GM23338 (cell line): ENCODE results near the gene LUZP2. TPM values are rescaled to one million over a fixed set of nuclear protein-coding genes. Genes with fewer than 3 reads are reported as not detected.

ENCODE experiments used
- ATAC-seq: fragments of 200-7000 bp; cut with Tn5 transposase; 3 replicates; pipeline ENCODE4 v1.9.1; 2020
- DNase-seq: peaks from one replicate; pipeline ENCODE4 v3.0.0-alpha.2; 2015; ENCODE audit warnings: low spot score
- H2AFZ ChIP-seq: fragments of 200-600 bp; sonication (generic); 2 replicates; pipeline ENCODE4 v1.8.0; 2016; ENCODE audit warnings: antibody characterized with exemption, mild to moderate bottlenecking, moderate library complexity
- H3F3A ChIP-seq: fragments of 200-600 bp; sonication (generic); replicated peaks from 2 replicates; pipeline ENCODE4 v1.8.0; 2017; ENCODE audit warnings: antibody characterized with exemption, mixed run types, low read depth
- H3K27ac ChIP-seq: fragments of 200-600 bp; sonication (generic); 2 replicates; pipeline ENCODE4 v1.6.1; 2016; ENCODE audit warnings: low read depth
- H3K27me3 ChIP-seq: fragments of 200-600 bp; sonication (generic); 2 replicates; pipeline ENCODE4 v1.8.0; 2016; ENCODE audit warnings: mild to moderate bottlenecking, mixed run types, moderate library complexity; ENCODE audit not compliant: insufficient read depth
- H3K36me3 ChIP-seq: fragments of 200-600 bp; sonication (generic); 2 replicates; pipeline ENCODE4 v1.8.0; 2016; ENCODE audit warnings: mild to moderate bottlenecking; ENCODE audit not compliant: insufficient read depth
- H3K4me1 ChIP-seq: fragments of 200-600 bp; sonication (generic); 2 replicates; pipeline ENCODE4 v1.8.0; 2016; ENCODE audit warnings: mild to moderate bottlenecking, moderate library complexity; ENCODE audit not compliant: insufficient read depth
- H3K4me2 ChIP-seq: fragments of 200-600 bp; sonication (generic); 2 replicates; pipeline ENCODE4 v1.7.1; 2017; ENCODE audit warnings: mixed run types
- H3K4me3 ChIP-seq: fragments of 200-600 bp; sonication (generic); 2 replicates; pipeline ENCODE4 v1.6.1; 2016; ENCODE audit warnings: mixed run types
- H3K79me2 ChIP-seq: fragments of 200-600 bp; sonication (generic); replicated peaks from 2 replicates; pipeline ENCODE4 v1.8.0; 2017; ENCODE audit warnings: mild to moderate bottlenecking; ENCODE audit not compliant: insufficient read depth
- H3K9me2 ChIP-seq: fragments of 200-600 bp; sonication (generic); 2 replicates; pipeline ENCODE4 v1.8.0; 2017; ENCODE audit not compliant: insufficient read depth
- H4K20me1 ChIP-seq: fragments of 200-600 bp; sonication (generic); replicated peaks from 2 replicates; pipeline ENCODE4 v1.8.0; 2017; ENCODE audit warnings: mild to moderate bottlenecking; ENCODE audit not compliant: insufficient read depth
- H3K27ac Mint-ChIP-seq: 2 replicates; pipeline ENCODE4 v1.8.0; 2020; ENCODE audit warnings: inconsistent platforms, mild to moderate bottlenecking, moderate library complexity, mixed read lengths
- H3K27me3 Mint-ChIP-seq: 3 replicates; pipeline ENCODE4 v1.8.0; 2022; ENCODE audit warnings: low read depth, mild to moderate bottlenecking, moderate library complexity, mixed read lengths, inconsistent platforms; ENCODE audit not compliant: insufficient read depth, poor library complexity
- H3K36me3 Mint-ChIP-seq: 3 replicates; pipeline ENCODE4 v1.8.0; 2021; ENCODE audit warnings: low read depth, mild to moderate bottlenecking, inconsistent platforms, moderate library complexity, mixed read lengths
- H3K4me1 Mint-ChIP-seq: 3 replicates; pipeline ENCODE4 v1.8.0; 2020; ENCODE audit warnings: mild to moderate bottlenecking, inconsistent platforms, mixed read lengths
- H3K4me3 Mint-ChIP-seq: 3 replicates; pipeline ENCODE4 v1.8.0; 2021; ENCODE audit warnings: moderate library complexity, mild to moderate bottlenecking, inconsistent platforms, mixed read lengths
- H3K9me3 Mint-ChIP-seq: 3 replicates; pipeline ENCODE4 v1.8.0; 2020; ENCODE audit warnings: moderate library complexity, mild to moderate bottlenecking, inconsistent platforms, mixed read lengths
- CREB1 ChIP-seq: fragments of 250-450 bp; sonication (Bioruptor Pico); IDR thresholded peaks from 2 replicates; pipeline ENCODE4 v1.5.0; 2020; ENCODE audit warnings: low read depth, mild to moderate bottlenecking, moderate library complexity
- EZH2 ChIP-seq: fragments of 200-600 bp; sonication (generic); IDR thresholded peaks from one replicate; pipeline ENCODE4 v1.8.0; 2017; ENCODE audit warnings: antibody characterized with exemption, mild to moderate bottlenecking, low read depth; ENCODE audit not compliant: unreplicated experiment
- EZH2phosphoT487 ChIP-seq: fragments of 200-600 bp; sonication (generic); IDR thresholded peaks from one replicate; pipeline ENCODE4 v1.8.1; 2018; ENCODE audit warnings: antibody characterized with exemption; ENCODE audit not compliant: unreplicated experiment
- JUNB ChIP-seq: IDR thresholded peaks from one replicate; pipeline ENCODE4 v1.6.1; 2016; ENCODE audit warnings: antibody characterized with exemption; ENCODE audit not compliant: unreplicated experiment
- NANOG ChIP-seq: IDR thresholded peaks from 2 replicates; pipeline ENCODE4 v1.6.1; 2016; ENCODE audit warnings: antibody characterized with exemption, borderline replicate concordance
- POLR2AphosphoS5 ChIP-seq: IDR thresholded peaks from 2 replicates; pipeline ENCODE4 v1.6.1; 2016; ENCODE audit warnings: antibody characterized with exemption, low read depth
- STAT1 ChIP-seq: IDR thresholded peaks from one replicate; pipeline ENCODE4 v1.6.1; 2016; ENCODE audit warnings: antibody characterized with exemption; ENCODE audit not compliant: unreplicated experiment
- ZNF114 ChIP-seq: fragments of 250-450 bp; sonication (Bioruptor Pico); IDR thresholded peaks from 2 replicates; pipeline ENCODE4 v1.5.0; 2020; ENCODE audit warnings: mild to moderate bottlenecking, moderate library complexity
- ZNF331 ChIP-seq: fragments of 250-450 bp; sonication (Bioruptor Pico); IDR thresholded peaks from 2 replicates; pipeline ENCODE4 v1.5.0; 2020; ENCODE audit warnings: low read depth, mild to moderate bottlenecking, moderate library complexity
- polyA plus RNA-seq: library from polyadenylated mRNA; unstranded; fragments of >200 nt; fragmentation: Nextera tagmentation; extraction: Ambion mirVana; gene quantifications from 2 replicates; pipeline ENCODE4 v1.2.1, GENCODE V29; 2016
- total RNA-seq: library from RNA; depleted of rRNA; stranded (reverse); fragments of >200 nt; shearing (Covaris generic); gene quantifications from 2 replicates; pipeline ENCODE4 v1.2.3, GENCODE V29; 2014
- TF ChIP-seq, protein P1 (sequence below): IDR thresholded peaks from 2 replicates; pipeline ENCODE4 v1.6.1; 2016; ENCODE audit warnings: antibody characterized with exemption
- TF ChIP-seq, protein P2 (sequence below): IDR thresholded peaks from one replicate; pipeline ENCODE4 v1.6.1; 2018; ENCODE audit warnings: antibody characterized with exemption; ENCODE audit not compliant: unreplicated experiment
- TF ChIP-seq, protein P3 (sequence below), 2 experiments: fragments of 200-600 bp in 1 of 2; sonication (generic) in 1 of 2; conservative IDR thresholded peaks; 2 replicates each; pipeline versions ENCODE4 v1.5.1 to v1.6.1; 2016 to 2017; ENCODE audit warnings: antibody characterized with exemption in 2 of 2, low read depth in 2 of 2, mild to moderate bottlenecking in 2 of 2, moderate library complexity in 1 of 2

The LUZP2 gene
- total and polyA plus RNA-seq, 2 experiments from 2014 or later: 2.0 to 9.2 TPM

DNA sequence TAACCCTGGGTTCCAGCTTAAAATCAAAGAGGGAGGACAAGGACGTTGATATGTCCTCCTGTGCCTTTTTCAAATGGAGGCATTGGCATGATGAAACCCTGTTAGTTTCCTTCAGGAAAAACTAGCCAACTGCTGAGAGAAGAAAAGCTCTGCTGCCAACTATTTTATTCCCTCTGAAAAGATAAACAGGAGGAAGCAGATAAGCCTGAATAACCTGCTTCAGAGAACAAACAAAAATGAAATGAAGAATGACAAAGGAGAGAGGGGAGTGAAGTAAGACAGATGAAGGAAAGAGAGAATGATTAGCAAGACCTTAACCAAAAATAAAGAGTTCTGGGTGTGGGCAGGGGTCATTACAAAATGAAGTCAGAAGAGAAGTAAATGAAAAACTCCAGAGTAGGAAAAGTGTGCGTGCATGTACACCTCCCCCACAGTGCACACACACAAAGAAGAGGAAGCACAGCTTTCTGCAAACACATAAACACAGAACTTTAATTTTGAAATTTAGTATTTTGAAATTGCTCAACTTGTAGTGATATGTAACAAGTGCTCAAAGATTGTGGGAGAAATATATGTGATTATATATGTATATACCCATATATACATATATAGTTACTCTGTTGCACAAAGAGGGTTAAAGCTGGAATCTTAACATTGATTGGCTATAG is 332.2 kb downstream of the LUZP2 start (continued):
- TF ChIP-seq JUNB: no peak
- TF ChIP-seq, protein P1, sequence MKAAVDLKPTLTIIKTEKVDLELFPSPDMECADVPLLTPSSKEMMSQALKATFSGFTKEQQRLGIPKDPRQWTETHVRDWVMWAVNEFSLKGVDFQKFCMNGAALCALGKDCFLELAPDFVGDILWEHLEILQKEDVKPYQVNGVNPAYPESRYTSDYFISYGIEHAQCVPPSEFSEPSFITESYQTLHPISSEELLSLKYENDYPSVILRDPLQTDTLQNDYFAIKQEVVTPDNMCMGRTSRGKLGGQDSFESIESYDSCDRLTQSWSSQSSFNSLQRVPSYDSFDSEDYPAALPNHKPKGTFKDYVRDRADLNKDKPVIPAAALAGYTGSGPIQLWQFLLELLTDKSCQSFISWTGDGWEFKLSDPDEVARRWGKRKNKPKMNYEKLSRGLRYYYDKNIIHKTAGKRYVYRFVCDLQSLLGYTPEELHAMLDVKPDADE: no peak
- TF ChIP-seq ZNF331 (CRISPR knock-in tag): no peak
- TF ChIP-seq ZNF114 (CRISPR knock-in tag): no peak
- no peak for TF ChIP-seq POLR2AphosphoS5
- TF ChIP-seq, protein P2, sequence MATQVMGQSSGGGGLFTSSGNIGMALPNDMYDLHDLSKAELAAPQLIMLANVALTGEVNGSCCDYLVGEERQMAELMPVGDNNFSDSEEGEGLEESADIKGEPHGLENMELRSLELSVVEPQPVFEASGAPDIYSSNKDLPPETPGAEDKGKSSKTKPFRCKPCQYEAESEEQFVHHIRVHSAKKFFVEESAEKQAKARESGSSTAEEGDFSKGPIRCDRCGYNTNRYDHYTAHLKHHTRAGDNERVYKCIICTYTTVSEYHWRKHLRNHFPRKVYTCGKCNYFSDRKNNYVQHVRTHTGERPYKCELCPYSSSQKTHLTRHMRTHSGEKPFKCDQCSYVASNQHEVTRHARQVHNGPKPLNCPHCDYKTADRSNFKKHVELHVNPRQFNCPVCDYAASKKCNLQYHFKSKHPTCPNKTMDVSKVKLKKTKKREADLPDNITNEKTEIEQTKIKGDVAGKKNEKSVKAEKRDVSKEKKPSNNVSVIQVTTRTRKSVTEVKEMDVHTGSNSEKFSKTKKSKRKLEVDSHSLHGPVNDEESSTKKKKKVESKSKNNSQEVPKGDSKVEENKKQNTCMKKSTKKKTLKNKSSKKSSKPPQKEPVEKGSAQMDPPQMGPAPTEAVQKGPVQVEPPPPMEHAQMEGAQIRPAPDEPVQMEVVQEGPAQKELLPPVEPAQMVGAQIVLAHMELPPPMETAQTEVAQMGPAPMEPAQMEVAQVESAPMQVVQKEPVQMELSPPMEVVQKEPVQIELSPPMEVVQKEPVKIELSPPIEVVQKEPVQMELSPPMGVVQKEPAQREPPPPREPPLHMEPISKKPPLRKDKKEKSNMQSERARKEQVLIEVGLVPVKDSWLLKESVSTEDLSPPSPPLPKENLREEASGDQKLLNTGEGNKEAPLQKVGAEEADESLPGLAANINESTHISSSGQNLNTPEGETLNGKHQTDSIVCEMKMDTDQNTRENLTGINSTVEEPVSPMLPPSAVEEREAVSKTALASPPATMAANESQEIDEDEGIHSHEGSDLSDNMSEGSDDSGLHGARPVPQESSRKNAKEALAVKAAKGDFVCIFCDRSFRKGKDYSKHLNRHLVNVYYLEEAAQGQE: no peak
- TF ChIP-seq CREB1 (CRISPR knock-in tag): no peak

DNA sequence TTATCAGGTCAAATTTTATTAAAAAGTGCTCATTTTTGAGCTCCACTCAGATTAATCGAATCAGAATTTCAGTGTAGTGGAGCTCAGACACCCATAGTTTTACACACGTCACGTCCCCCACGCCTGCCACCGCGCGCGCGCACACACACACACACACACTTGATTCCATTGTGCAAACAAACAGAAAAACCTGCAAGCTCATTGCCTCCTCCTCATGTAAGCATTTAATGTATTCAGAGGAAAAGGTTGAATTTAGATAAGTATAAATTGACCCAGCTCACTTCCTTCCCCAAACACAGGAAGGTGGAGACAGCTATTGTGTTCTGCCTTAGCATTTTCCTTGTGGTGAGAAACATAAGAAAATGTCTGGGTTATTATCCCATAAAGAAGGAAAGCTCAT is 336.7 kb downstream of the LUZP2 start:
- no peaks in the 10 kb centered on the region for H3F3A ChIP-seq
- ATAC-seq (no peak), DNase-seq (no peak)
- H3K36me3 Mint-ChIP-seq: no peaks in the 10 kb centered on the region
- no peaks in the 10 kb centered on the region for H3K36me3 ChIP-seq
- H3K27me3 Mint-ChIP-seq: no peaks in the 10 kb centered on the region
- H3K27ac ChIP-seq: no peak overlapping the region
- peaks cover 6% of the 10 kb centered on the region; the same call in 1 of the 2 replicates for H3K4me1 ChIP-seq
- H2AFZ ChIP-seq: no peak overlapping the region
- no peak overlapping the region for H3K4me3 ChIP-seq
- no peaks in the 10 kb centered on the region for H3K27me3 ChIP-seq
- no peak overlapping the region for H3K4me3 Mint-ChIP-seq
- H3K4me1 Mint-ChIP-seq: peaks cover 7% of the 10 kb centered on the region; the same call in 2 of the 3 replicates
- H4K20me1 ChIP-seq: no peaks in the 10 kb centered on the region
- no peaks in the 10 kb centered on the region for H3K9me2 ChIP-seq
- no peaks in the 10 kb centered on the region for H3K9me3 Mint-ChIP-seq
- H3K79me2 ChIP-seq: no peaks in the 10 kb centered on the region
- no peak overlapping the region for H3K27ac Mint-ChIP-seq
- H3K4me2 ChIP-seq: no peak overlapping the region
- TF ChIP-seq STAT1 (no peak), EZH2phosphoT487 (no peak), POLR2AphosphoS5 (no peak), ZNF114 (CRISPR knock-in tag) (no peak), EZH2 (no peak), NANOG (no peak), CREB1 (CRISPR knock-in tag) (no peak)
- TF ChIP-seq, protein P2: no peak
- TF ChIP-seq, protein P3, sequence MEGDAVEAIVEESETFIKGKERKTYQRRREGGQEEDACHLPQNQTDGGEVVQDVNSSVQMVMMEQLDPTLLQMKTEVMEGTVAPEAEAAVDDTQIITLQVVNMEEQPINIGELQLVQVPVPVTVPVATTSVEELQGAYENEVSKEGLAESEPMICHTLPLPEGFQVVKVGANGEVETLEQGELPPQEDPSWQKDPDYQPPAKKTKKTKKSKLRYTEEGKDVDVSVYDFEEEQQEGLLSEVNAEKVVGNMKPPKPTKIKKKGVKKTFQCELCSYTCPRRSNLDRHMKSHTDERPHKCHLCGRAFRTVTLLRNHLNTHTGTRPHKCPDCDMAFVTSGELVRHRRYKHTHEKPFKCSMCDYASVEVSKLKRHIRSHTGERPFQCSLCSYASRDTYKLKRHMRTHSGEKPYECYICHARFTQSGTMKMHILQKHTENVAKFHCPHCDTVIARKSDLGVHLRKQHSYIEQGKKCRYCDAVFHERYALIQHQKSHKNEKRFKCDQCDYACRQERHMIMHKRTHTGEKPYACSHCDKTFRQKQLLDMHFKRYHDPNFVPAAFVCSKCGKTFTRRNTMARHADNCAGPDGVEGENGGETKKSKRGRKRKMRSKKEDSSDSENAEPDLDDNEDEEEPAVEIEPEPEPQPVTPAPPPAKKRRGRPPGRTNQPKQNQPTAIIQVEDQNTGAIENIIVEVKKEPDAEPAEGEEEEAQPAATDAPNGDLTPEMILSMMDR (conservative IDR thresholded peaks at IDR 0.05; ENCODE audit: low read depth in 2 of 2): no peak
